H9 (cell line): ENCODE results near the gene PLXNB2. TPM values are rescaled to one million over a fixed set of nuclear protein-coding genes. Genes with fewer than 3 reads are reported as not detected.

Experiments used
- DNase-seq: peaks from one replicate; pipeline ENCODE4 v3.0.0-alpha.2; 2017
- H2AFZ ChIP-seq: one replicate; pipeline ENCODE4 v1.6.1; 2013; ENCODE audit warnings: mild to moderate bottlenecking, low read length, control low read depth, moderate library complexity
- H2AK5ac ChIP-seq: 2 replicates; pipeline ENCODE4 v1.6.1; 2013; ENCODE audit warnings: low read length, control low read depth, mixed read lengths; ENCODE audit not compliant: insufficient read length
- H2BK120ac ChIP-seq: one replicate; pipeline ENCODE4 v1.6.1; 2013; ENCODE audit warnings: low read depth, mild to moderate bottlenecking, low read length, control low read depth, inconsistent platforms; ENCODE audit not compliant: poor library complexity, severe bottlenecking
- H2BK12ac ChIP-seq: 2 replicates; pipeline ENCODE4 v1.6.1; 2013; ENCODE audit warnings: low read length, control low read depth, mixed read lengths, low read depth; ENCODE audit not compliant: insufficient read length
- H2BK15ac ChIP-seq: 2 replicates; pipeline ENCODE4 v1.6.1; 2013; ENCODE audit warnings: low read depth, low read length, control low read depth
- H2BK20ac ChIP-seq: one replicate; pipeline ENCODE4 v1.6.1; 2013; ENCODE audit warnings: low read depth, mild to moderate bottlenecking, low read length, control low read depth, inconsistent platforms; ENCODE audit not compliant: poor library complexity, severe bottlenecking
- H2BK5ac ChIP-seq: 2 replicates; pipeline ENCODE4 v1.6.1; 2013; ENCODE audit warnings: low read length, control low read depth, mixed read lengths; ENCODE audit not compliant: insufficient read length
- H3K14ac ChIP-seq: 2 replicates; pipeline ENCODE4 v1.6.1; 2013; ENCODE audit warnings: low read length, control low read depth; ENCODE audit not compliant: insufficient read depth
- H3K18ac ChIP-seq: 2 replicates; pipeline ENCODE4 v1.6.1; 2013; ENCODE audit warnings: low read depth, mild to moderate bottlenecking, mixed read lengths, low read length, control low read depth; ENCODE audit not compliant: insufficient read length
- H3K23ac ChIP-seq: 2 replicates; pipeline ENCODE4 v1.6.1; 2013; ENCODE audit warnings: low read length, control low read depth, mixed read lengths, low read depth; ENCODE audit not compliant: insufficient read length
- H3K23me2 ChIP-seq: 2 replicates; pipeline ENCODE4 v1.6.1; 2013; ENCODE audit warnings: low read depth, mild to moderate bottlenecking, mixed read lengths, low read length, control low read depth; ENCODE audit not compliant: insufficient read length, poor library complexity, severe bottlenecking
- H3K27ac ChIP-seq: 2 replicates; pipeline ENCODE4 v1.5.1; 2013; ENCODE audit warnings: low read length, control low read depth, mixed read lengths, low read depth; ENCODE audit not compliant: insufficient read length
- H3K27me3 ChIP-seq: 2 replicates; pipeline ENCODE4 v1.6.1; 2013; ENCODE audit warnings: low read length, control low read depth, inconsistent platforms; ENCODE audit not compliant: insufficient read depth
- H3K4ac ChIP-seq: 2 replicates; pipeline ENCODE4 v1.6.1; 2013; ENCODE audit warnings: low read depth, mild to moderate bottlenecking, control low read depth, inconsistent platforms, low read length, moderate library complexity
- H3K4me1 ChIP-seq: 2 replicates; pipeline ENCODE4 v1.6.1; 2013; ENCODE audit warnings: low read length, control low read depth, inconsistent platforms; ENCODE audit not compliant: insufficient read depth
- H3K4me2 ChIP-seq: 2 replicates; pipeline ENCODE4 v1.6.1; 2013; ENCODE audit warnings: low read length, control low read depth, mixed read lengths; ENCODE audit not compliant: insufficient read length, insufficient read depth
- H3K56ac ChIP-seq: 2 replicates; pipeline ENCODE4 v1.6.1; 2013; ENCODE audit warnings: low read depth, mild to moderate bottlenecking, mixed read lengths, low read length, control low read depth; ENCODE audit not compliant: insufficient read length
- H3K79me1 ChIP-seq: 2 replicates; pipeline ENCODE4 v1.6.1; 2013; ENCODE audit warnings: low read depth, mild to moderate bottlenecking, moderate library complexity, low read length, control low read depth, inconsistent platforms; ENCODE audit not compliant: insufficient read depth, poor library complexity, severe bottlenecking
- H3K79me2 ChIP-seq: 2 replicates; pipeline ENCODE4 v1.6.1; 2013; ENCODE audit warnings: low read length, control low read depth, inconsistent platforms; ENCODE audit not compliant: insufficient read depth
- H3K9ac ChIP-seq: 2 replicates; pipeline ENCODE4 v1.6.1; 2013; ENCODE audit warnings: low read length, control low read depth, mixed read lengths; ENCODE audit not compliant: insufficient read length; ENCODE audit errors: extremely low read depth
- H3K9me3 ChIP-seq: one replicate; pipeline ENCODE4 v1.6.1; 2013; ENCODE audit warnings: low read depth, low read length, inconsistent platforms; ENCODE audit not compliant: control insufficient read depth
- H3T11ph ChIP-seq: one replicate; pipeline ENCODE4 v1.6.1; 2013; ENCODE audit warnings: mild to moderate bottlenecking, low read length, control low read depth, inconsistent platforms
- H4K20me1 ChIP-seq: one replicate; pipeline ENCODE4 v1.6.1; 2013; ENCODE audit not compliant: control insufficient read depth, insufficient read length, insufficient read depth
- H4K5ac ChIP-seq: 2 replicates; pipeline ENCODE4 v1.6.1; 2013; ENCODE audit warnings: low read depth, mild to moderate bottlenecking, mixed read lengths, low read length, control low read depth; ENCODE audit not compliant: insufficient read length
- H4K8ac ChIP-seq: replicated peaks from 2 replicates; pipeline ENCODE4 v1.6.1; 2013; ENCODE audit warnings: low read length, control low read depth, mixed read lengths, low read depth; ENCODE audit not compliant: insufficient read length
- H4K91ac ChIP-seq: 2 replicates; pipeline ENCODE4 v1.6.1; 2013; ENCODE audit warnings: low read depth, mild to moderate bottlenecking, moderate library complexity, mixed read lengths, low read length, control low read depth; ENCODE audit not compliant: insufficient read length
- H3K27ac Mint-ChIP-seq, 3 experiments: 2 replicates in 2 of 3; 3 replicates in 1 of 3; pipeline ENCODE4 v1.8.0; 2020 to 2021; ENCODE audit warnings: mixed read lengths in 3 of 3, mild to moderate bottlenecking in 1 of 3, moderate library complexity in 1 of 3
- H3K27me3 Mint-ChIP-seq: 2 replicates; pipeline ENCODE4 v1.8.0; 2021; ENCODE audit warnings: low read depth, mild to moderate bottlenecking, moderate library complexity, mixed read lengths
- H3K36me3 Mint-ChIP-seq, 3 experiments: 2 replicates in 2 of 3; 3 replicates in 1 of 3; pipeline ENCODE4 v1.8.0; 2020 to 2021; ENCODE audit warnings: low read depth in 3 of 3, mixed read lengths in 3 of 3; ENCODE audit not compliant: insufficient read depth in 1 of 3
- H3K4me1 Mint-ChIP-seq, 2 experiments: 2 replicates each; pipeline ENCODE4 v1.8.0; 2020; ENCODE audit warnings: mixed read lengths in 2 of 2
- H3K4me3 Mint-ChIP-seq, 2 experiments: 2 replicates in 1 of 2; 3 replicates in 1 of 2; pipeline ENCODE4 v1.8.0; 2020 to 2021; ENCODE audit warnings: mild to moderate bottlenecking in 2 of 2, mixed read lengths in 2 of 2, moderate library complexity in 1 of 2
- H3K9me3 Mint-ChIP-seq, 2 experiments: 2 replicates in 1 of 2; 3 replicates in 1 of 2; pipeline ENCODE4 v1.8.0; 2020; ENCODE audit warnings: mild to moderate bottlenecking in 2 of 2, mixed read lengths in 2 of 2, moderate library complexity in 1 of 2
- CTCF ChIP-seq: fragments of 200-600 bp; sonication (generic); conservative IDR thresholded peaks from 3 replicates; pipeline ENCODE4 v1.8.0; 2021; ENCODE audit warnings: antibody characterized with exemption, mild to moderate bottlenecking
- WGBS: extraction: QIAGEN DNeasy Blood & Tissue Kit; methylation state at CpG from one replicate; pipeline ENCODE4 v1.1.7; 2013; ENCODE audit warnings: missing lambda C conversion rate, low lambda C conversion rate, mixed read lengths; ENCODE audit not compliant: insufficient read length; ENCODE audit errors: extremely low coverage; 5-methylcytosine and 5-hydroxymethylcytosine counted together
- total RNA-seq: library from RNA; stranded (reverse); gene quantifications from 2 replicates; pipeline ENCODE4 v1.2.1, GENCODE V29; 2021

The PLXNB2 gene
- total RNA-seq, 1 experiment from 2014 or later: 87.6 TPM

GRCh38 chr22:50310031-50310722 lies 2.7 kb upstream of the PLXNB2 start:
- no peak overlapping the region for H2AFZ ChIP-seq
- no peak overlapping the region for H3K27ac ChIP-seq
- no peak overlapping the region for H3K23ac ChIP-seq
- H3K27ac Mint-ChIP-seq: peak overlapping the region in 1 of 3 experiments; percentile 62; a peak in 1 of 7 replicates
- TF ChIP-seq CTCF: no peak
- H2BK15ac ChIP-seq: no peak overlapping the region
- no peaks in the 10 kb centered on the region for H3K9me3 Mint-ChIP-seq
- WGBS: no CpG with 5 or more reads among the region's 21 CpGs
- no peaks in the 10 kb centered on the region for H3K9me3 ChIP-seq
- no peak overlapping the region for H3K4ac ChIP-seq
- H2AK5ac ChIP-seq: no peak overlapping the region
- no peak overlapping the region for H3K9ac ChIP-seq
- H4K5ac ChIP-seq: no peak overlapping the region
- no peaks in the 10 kb centered on the region for H3K27me3 ChIP-seq
- H4K8ac ChIP-seq: no peak overlapping the region
- H3K36me3 Mint-ChIP-seq: no peaks in the 10 kb centered on the region; a peak in 1 of 7 replicates
- no peak overlapping the region for H3K56ac ChIP-seq
- no peak overlapping the region for H2BK5ac ChIP-seq
- peak overlapping the region in 1 of 2 experiments; percentile 44; a peak in 1 of 5 replicates for H3K4me3 Mint-ChIP-seq
- peaks cover 5% of the 10 kb centered on the region for H3K23me2 ChIP-seq
- H3K4me2 ChIP-seq: no peak overlapping the region
- no peak overlapping the region for H3T11ph ChIP-seq
- H3K14ac ChIP-seq: no peak overlapping the region
- DNase-seq: no peak
- no peak overlapping the region for H3K18ac ChIP-seq
- H3K4me1 ChIP-seq: no peaks in the 10 kb centered on the region; the same call in 1 of the 2 replicates
- H3K27me3 Mint-ChIP-seq: peaks cover 4% of the 10 kb centered on the region
- no peaks in the 10 kb centered on the region for H4K20me1 ChIP-seq
- H2BK12ac ChIP-seq: no peak overlapping the region
- H2BK120ac ChIP-seq: no peak overlapping the region
- H3K4me1 Mint-ChIP-seq: peaks cover 18 to 21% of the 10 kb centered on the region in 2 experiments
- no peaks in the 10 kb centered on the region for H3K79me2 ChIP-seq
- H3K79me1 ChIP-seq: no peaks in the 10 kb centered on the region
- H2BK20ac ChIP-seq: no peak overlapping the region
- no peak overlapping the region for H4K91ac ChIP-seq
